ENCODE measurements around the gene RXFP4.

DNA sequence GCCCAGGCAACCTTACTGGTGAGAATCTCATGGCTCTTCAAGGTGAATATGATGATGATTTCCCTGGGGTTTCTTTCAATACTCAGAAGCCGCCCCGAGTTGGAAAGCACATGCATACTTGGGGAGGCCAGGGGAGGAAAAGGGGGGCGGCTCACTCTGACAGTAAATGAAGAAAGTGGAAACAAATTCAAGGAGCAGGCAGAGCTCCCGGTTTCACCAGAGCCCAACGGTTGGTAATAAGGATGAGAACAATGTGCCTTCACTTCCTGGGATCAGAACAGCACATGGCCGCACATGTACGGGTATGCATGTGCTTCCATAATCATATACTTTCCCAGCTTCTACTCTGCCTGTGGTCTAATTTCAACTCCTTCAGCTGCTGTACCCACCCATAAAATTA lies 40.7 kb downstream of the RXFP4 start:
- TF ChIP-seq CTCF (CRISPR knock-in tag; IDR thresholded peaks at IDR 0.05) (no peak), SIN3A (IDR thresholded peaks at IDR 0.05; ENCODE audit: borderline replicate concordance, low read depth, low read length) (no peak), PBX3 (CRISPR knock-in tag; IDR thresholded peaks at IDR 0.05; ENCODE audit: borderline replicate concordance) (no peak), CHD2 (IDR thresholded peaks at IDR 0.05; ENCODE audit: low read depth, low read length) (no peak), DR1 (CRISPR knock-in tag; IDR thresholded peaks at IDR 0.05) (no peak)
- TF ChIP-seq, protein P1, sequence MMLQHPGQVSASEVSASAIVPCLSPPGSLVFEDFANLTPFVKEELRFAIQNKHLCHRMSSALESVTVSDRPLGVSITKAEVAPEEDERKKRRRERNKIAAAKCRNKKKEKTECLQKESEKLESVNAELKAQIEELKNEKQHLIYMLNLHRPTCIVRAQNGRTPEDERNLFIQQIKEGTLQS (CRISPR knock-in tag; IDR thresholded peaks at IDR 0.05) = no peak
- TF ChIP-seq, protein P2, sequence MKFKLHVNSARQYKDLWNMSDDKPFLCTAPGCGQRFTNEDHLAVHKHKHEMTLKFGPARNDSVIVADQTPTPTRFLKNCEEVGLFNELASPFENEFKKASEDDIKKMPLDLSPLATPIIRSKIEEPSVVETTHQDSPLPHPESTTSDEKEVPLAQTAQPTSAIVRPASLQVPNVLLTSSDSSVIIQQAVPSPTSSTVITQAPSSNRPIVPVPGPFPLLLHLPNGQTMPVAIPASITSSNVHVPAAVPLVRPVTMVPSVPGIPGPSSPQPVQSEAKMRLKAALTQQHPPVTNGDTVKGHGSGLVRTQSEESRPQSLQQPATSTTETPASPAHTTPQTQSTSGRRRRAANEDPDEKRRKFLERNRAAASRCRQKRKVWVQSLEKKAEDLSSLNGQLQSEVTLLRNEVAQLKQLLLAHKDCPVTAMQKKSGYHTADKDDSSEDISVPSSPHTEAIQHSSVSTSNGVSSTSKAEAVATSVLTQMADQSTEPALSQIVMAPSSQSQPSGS (CRISPR knock-in tag; IDR thresholded peaks at IDR 0.05) = no peak

Measured in HepG2 (cell line).